Stomach (tissue), 9 donors: ENCODE measurements around the gene RILP. TPM values are rescaled to one million over a fixed set of nuclear protein-coding genes. Genes with fewer than 3 reads are reported as not detected.

ENCODE experiments used
- DNase-seq, 2 donors: peaks; one replicate each; pipeline versions ENCODE4 v3.0.0 to v3.0.0-alpha.2; 2013 to 2019
- H3K27ac ChIP-seq, 5 donors: fragments of 200-600 bp in 4 of 5; sonication (generic) in 4 of 5; one replicate each; pipeline ENCODE4 v1.5.1; 2013 to 2019; ENCODE audit warnings: mild to moderate bottlenecking in 1 of 5, moderate library complexity in 1 of 5
- H3K27me3 ChIP-seq, 3 donors: fragments of 200-600 bp; sonication (generic); one replicate each; pipeline ENCODE4 v1.5.1; 2017 to 2019; ENCODE audit warnings: mixed run types in 1 of 3
- H3K36me3 ChIP-seq, 4 donors: fragments of 200-600 bp; sonication (generic); 1 replicate in 3 of 4; 2 replicates in 1 of 4; pipeline ENCODE4 v1.5.1; 2016 to 2019
- H3K4me1 ChIP-seq, 4 donors: fragments of 200-600 bp; sonication (generic); one replicate each; pipeline ENCODE4 v1.5.1; 2016 to 2019
- H3K4me3 ChIP-seq, 4 donors: fragments of 200-600 bp; sonication (generic) in 3 of 4; one replicate each; pipeline ENCODE4 v1.5.1; 2016 to 2019; ENCODE audit warnings: mild to moderate bottlenecking in 1 of 4
- H3K9me3 ChIP-seq, 4 donors: fragments of 200-600 bp; sonication (generic); one replicate each; pipeline ENCODE4 v1.5.1; 2016 to 2019
- EP300 ChIP-seq: sonication (generic); formaldehyde crosslinking; IDR thresholded peaks from one replicate; pipeline ENCODE4 v1.6.1; 2017; ENCODE audit warnings: antibody characterized with exemption
- POLR2A ChIP-seq, 4 donors: fragments of 450-650 bp; IDR thresholded peaks; one replicate each; pipeline ENCODE4 v1.6.1; 2016; ENCODE audit warnings: antibody characterized with exemption in 4 of 4, control low read depth in 2 of 4, mild to moderate bottlenecking in 1 of 4, moderate library complexity in 1 of 4
- POLR2AphosphoS5 ChIP-seq, 3 donors: sonication (generic); formaldehyde crosslinking; IDR thresholded peaks; one replicate each; pipeline ENCODE4 v1.6.1; 2016; ENCODE audit warnings: antibody characterized with exemption in 3 of 3
- WGBS, 5 donors: extraction: QIAGEN DNeasy Blood & Tissue Kit in 3 of 5; methylation state at CpG; one replicate each; pipeline versions ENCODE4 v1.1.5 to v1.1.7; 2013 to 2018; 5-methylcytosine and 5-hydroxymethylcytosine counted together
- intact Hi-C: fragments of 100-400 bp; cut with DNase I; formaldehyde crosslinking; loops from one replicate; pipeline ENCODE4 v1.15.1; 2023; ENCODE audit warnings: low total_unique reads
- polyA plus RNA-seq, 3 donors: library from polyadenylated mRNA; stranded (reverse); fragments of 200-250 nt; gene quantifications; one replicate each; pipeline ENCODE4 v1.2.3, GENCODE V29; 2013
- total RNA-seq, 5 donors: library from RNA; depleted of rRNA; stranded (reverse); fragments of >200 nt; gene quantifications; one replicate each; pipeline versions ENCODE4 v1.1.0 to v1.2.3, GENCODE V29; 2014 to 2016
- TF ChIP-seq, protein P1 (sequence below), 7 experiments: fragments of 450-650 bp in 4 of 7; fragments of 200-600 bp in 3 of 7; sonication (generic) in 3 of 7; IDR thresholded peaks; one replicate each; pipeline ENCODE4 v1.5.1; 2016 to 2019; ENCODE audit warnings: antibody characterized with exemption in 7 of 7, control low read depth in 2 of 7, mild to moderate bottlenecking in 1 of 7
- donor health status: healthy with polysubstance abuse.
- donor health status: Bipolar disorder and iron deficiency.
- donor health status: healthy.

RILP gene
- total and polyA plus RNA-seq, 8 donors, result 8.6 to 284 (median 25.8) TPM

DNA sequence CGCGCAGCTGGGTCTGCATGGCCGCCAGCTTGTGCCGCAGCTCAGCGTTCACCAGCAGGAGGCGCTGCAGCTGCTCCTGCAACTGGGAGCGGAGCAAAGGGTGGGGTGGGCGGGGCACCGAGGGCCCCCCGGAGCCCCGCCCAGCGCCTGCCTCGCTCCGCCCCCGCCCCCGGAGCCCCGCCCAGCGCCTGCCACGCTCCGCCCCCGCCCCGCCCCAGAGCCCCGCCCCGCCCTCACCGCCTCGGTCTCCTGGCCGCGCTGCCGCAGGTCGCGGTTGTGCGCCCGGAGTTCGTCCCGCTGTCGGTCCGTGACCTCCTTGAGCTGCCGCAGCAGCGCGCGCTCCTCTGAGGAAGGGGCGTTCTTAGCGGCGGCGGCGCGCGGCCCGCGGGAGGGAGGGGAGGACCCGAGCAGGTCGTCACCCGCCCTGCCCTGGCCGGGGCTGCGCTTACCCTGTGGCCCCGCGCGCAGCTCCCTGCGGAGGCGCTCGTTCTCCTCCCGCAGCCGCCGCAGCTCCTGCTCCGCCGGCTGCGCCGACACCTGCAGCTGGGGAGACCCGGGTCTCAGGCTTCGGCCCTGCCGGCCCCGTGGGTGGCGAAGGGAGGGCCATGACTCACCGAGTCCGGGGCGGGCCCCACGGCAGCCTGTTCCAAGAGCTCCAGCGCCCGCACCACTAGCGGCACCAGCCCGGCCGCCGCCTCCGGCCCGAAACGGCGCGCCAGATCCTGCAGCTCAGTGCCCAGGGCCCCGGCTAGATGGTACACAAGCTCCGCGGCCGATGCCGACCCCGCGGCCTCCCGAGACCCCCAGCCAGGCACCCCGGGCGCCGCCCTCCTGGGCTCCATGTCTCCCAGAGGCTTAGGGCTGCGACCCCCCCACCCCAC is 463 bp downstream of the RILP start:
- Histone ChIP-seq H3K27me3 (no peaks in the 10 kb centered on the region), H3K4me1 (peaks cover 38 to 70% (median 59%) of the 10 kb centered on the region in 4 donors), H3K4me3 (peak overlapping the region; percentile 60 to 79 (median 64)), H3K36me3 (peaks cover 40 to 44% (median 41%) of the 10 kb centered on the region in 4 donors), H3K27ac (peak overlapping the region; percentile 96 to 99 (median 98)), H3K9me3 (no peaks in the 10 kb centered on the region)
- TF ChIP-seq POLR2AphosphoS5 (IDR thresholded peaks at IDR 0.05), result peak; percentile 7 to 94 (median 77)
- TF ChIP-seq EP300, result no peak
- peak in 1 of 4 donors; percentile 52 for TF ChIP-seq POLR2A (IDR thresholded peaks at IDR 0.05)
- TF ChIP-seq, protein P1, sequence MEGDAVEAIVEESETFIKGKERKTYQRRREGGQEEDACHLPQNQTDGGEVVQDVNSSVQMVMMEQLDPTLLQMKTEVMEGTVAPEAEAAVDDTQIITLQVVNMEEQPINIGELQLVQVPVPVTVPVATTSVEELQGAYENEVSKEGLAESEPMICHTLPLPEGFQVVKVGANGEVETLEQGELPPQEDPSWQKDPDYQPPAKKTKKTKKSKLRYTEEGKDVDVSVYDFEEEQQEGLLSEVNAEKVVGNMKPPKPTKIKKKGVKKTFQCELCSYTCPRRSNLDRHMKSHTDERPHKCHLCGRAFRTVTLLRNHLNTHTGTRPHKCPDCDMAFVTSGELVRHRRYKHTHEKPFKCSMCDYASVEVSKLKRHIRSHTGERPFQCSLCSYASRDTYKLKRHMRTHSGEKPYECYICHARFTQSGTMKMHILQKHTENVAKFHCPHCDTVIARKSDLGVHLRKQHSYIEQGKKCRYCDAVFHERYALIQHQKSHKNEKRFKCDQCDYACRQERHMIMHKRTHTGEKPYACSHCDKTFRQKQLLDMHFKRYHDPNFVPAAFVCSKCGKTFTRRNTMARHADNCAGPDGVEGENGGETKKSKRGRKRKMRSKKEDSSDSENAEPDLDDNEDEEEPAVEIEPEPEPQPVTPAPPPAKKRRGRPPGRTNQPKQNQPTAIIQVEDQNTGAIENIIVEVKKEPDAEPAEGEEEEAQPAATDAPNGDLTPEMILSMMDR (IDR thresholded peaks at IDR 0.05), result peak in 3 of 7 experiments; percentile 96 to 97 (median 96)
- 1% methylated on average over 19 to 98 of the region's 100 CpGs for WGBS, 5 donors
- intact Hi-C loops, result no loop called here
- DNase-seq, result peak; percentile 97 to 98

- DNase-seq, result peak; percentile 44 to 69
- TF ChIP-seq, protein P1 (IDR thresholded peaks at IDR 0.05), result peak in 2 of 7 experiments; percentile 70 to 90
- TF ChIP-seq POLR2AphosphoS5 (IDR thresholded peaks at IDR 0.05) (no peak), EP300 (no peak)
- peaks cover 31 to 35% (median 33%) of the 10 kb centered on the region in 4 donors for H3K36me3 ChIP-seq
- H3K27ac ChIP-seq, result peak overlapping the region; percentile 75 to 98 (median 96)
- intact Hi-C loops, result no loop called here
- H3K27me3 ChIP-seq, result no peaks in the 10 kb centered on the region
- H3K9me3 ChIP-seq, result no peaks in the 10 kb centered on the region
- WGBS, 5 donors, result 4 to 9% (median 6%) methylated on average over 26 to 54 of the region's 54 CpGs
- H3K4me1 ChIP-seq, result peaks cover 46 to 79% (median 67%) of the 10 kb centered on the region in 4 donors
- H3K4me3 ChIP-seq, result peak overlapping the region; percentile 60 to 79 (median 64)
Observed at GRCh38 chr17:1648173-1648962, 1.3 kb downstream of the RILP start.

- WGBS, 5 donors, result 66 to 80% (median 78%) methylated on average over 9 to 11 of the region's 11 CpGs
- H3K36me3 ChIP-seq, result peaks cover 26 to 30% (median 27%) of the 10 kb centered on the region in 4 donors
- TF ChIP-seq POLR2A (IDR thresholded peaks at IDR 0.05) (no peak), POLR2AphosphoS5 (IDR thresholded peaks at IDR 0.05) (no peak), EP300 (no peak)
- TF ChIP-seq, protein P1 (IDR thresholded peaks at IDR 0.05), result no peak
- no peak for DNase-seq
- peak overlapping the region; percentile 60 to 79 (median 64) for H3K4me3 ChIP-seq
- intact Hi-C loops, result no loop called here
- H3K4me1 ChIP-seq, result peaks cover 47 to 83% (median 69%) of the 10 kb centered on the region in 4 donors
- H3K27ac ChIP-seq, result peak overlapping the region in 4 of 5 donors; percentile 83 to 98 (median 96)
- H3K9me3 ChIP-seq, result no peaks in the 10 kb centered on the region
- H3K27me3 ChIP-seq, result no peaks in the 10 kb centered on the region
Observed at GRCh38 chr17:1647802-1648171, 1.9 kb downstream of the RILP start.
